B cell (primary cell): ENCODE measurements around the gene GCC2. TPM values are rescaled to one million over a fixed set of nuclear protein-coding genes. Genes with fewer than 3 reads are reported as not detected.
A peak's percentile ranks its signal among the peaks of the same experiment; 100 is the strongest.

ENCODE experiments used
- ATAC-seq: fragments of 200-7000 bp; cut with Tn5 transposase; one replicate; pipeline ENCODE4 v1.10.0; 2021; ENCODE audit warnings: low read depth, mild to moderate bottlenecking, moderate number of reproducible peaks, moderate library complexity
- CTCF ChIA-PET: fragments of 350-600 bp; sonication (Branson Sonifier 250); formaldehyde crosslinking; loops from one replicate; lab custom pipeline; 2021; ENCODE audit warnings: antibody characterized with exemption, inconsistent platforms; lab: Charles Lee
- POLR2A ChIA-PET: fragments of 350-600 bp; sonication (Branson Sonifier 250); formaldehyde crosslinking; loops from one replicate; lab custom pipeline; 2021; ENCODE audit warnings: antibody characterized with exemption; lab: Charles Lee
- DNase-seq: peaks from one replicate; pipeline ENCODE4 v3.0.0; 2013
- H2AFZ ChIP-seq: 2 replicates; pipeline ENCODE4 v1.6.1; 2012; ENCODE audit warnings: mild to moderate bottlenecking, low read depth, low read length; ENCODE audit not compliant: insufficient read depth, poor library complexity, severe bottlenecking
- H3K27ac ChIP-seq, 2 donors: 1 replicate in 1 of 2; 2 replicates in 1 of 2; pipeline ENCODE4 v1.5.1; 2012 to 2013; ENCODE audit warnings: low read length in 2 of 2, mild to moderate bottlenecking in 2 of 2, moderate library complexity in 1 of 2
- H3K27me3 ChIP-seq, 4 experiments: fragments of 200-600 bp in 1 of 4; sonication (generic) in 1 of 4; replicated peaks in 1 of 4; 1 replicate in 2 of 4; 2 replicates in 2 of 4; pipeline versions ENCODE4 v1.6.1 to v1.7.0; 2013 to 2016; ENCODE audit warnings: low read length in 3 of 4, mild to moderate bottlenecking in 2 of 4, mixed read lengths in 1 of 4, moderate library complexity in 1 of 4; ENCODE audit not compliant: insufficient read depth in 4 of 4, control insufficient read depth in 3 of 4; ENCODE audit errors: control extremely low read depth in 1 of 4
- H3K36me3 ChIP-seq, 2 experiments: replicated peaks in 1 of 2; 1 replicate in 1 of 2; 2 replicates in 1 of 2; pipeline versions ENCODE4 v1.6.1 to v1.7.1; 2013; ENCODE audit warnings: low read length in 1 of 2; ENCODE audit not compliant: insufficient read depth in 2 of 2, control insufficient read depth in 1 of 2; ENCODE audit errors: control extremely low read depth in 1 of 2, extremely low read depth in 1 of 2
- H3K4me1 ChIP-seq, 2 donors: fragments of 200-600 bp in 1 of 2; sonication (generic) in 1 of 2; 1 replicate in 1 of 2; 2 replicates in 1 of 2; pipeline versions ENCODE4 v1.5.1 to v1.6.1; 2013 to 2017; ENCODE audit warnings: low read length in 2 of 2; ENCODE audit not compliant: control insufficient read depth in 2 of 2, insufficient read depth in 2 of 2
- H3K4me2 ChIP-seq: replicated peaks from 2 replicates; pipeline ENCODE3; 2012; ENCODE audit warnings: mild to moderate bottlenecking, low read depth, low read length; ENCODE audit not compliant: poor library complexity, severe bottlenecking
- H3K4me3 ChIP-seq, 5 experiments: fragments of 200-600 bp in 1 of 5; sonication (generic) in 1 of 5; 1 replicate in 3 of 5; 2 replicates in 2 of 5; pipeline versions ENCODE4 v1.5.1 to v1.7.0; 2011 to 2016; ENCODE audit warnings: low read length in 4 of 5, mild to moderate bottlenecking in 4 of 5, low read depth in 2 of 5, control low read depth in 1 of 5, moderate library complexity in 1 of 5; ENCODE audit not compliant: insufficient read depth in 1 of 5; ENCODE audit errors: control extremely low read depth in 1 of 5, extremely low read depth in 1 of 5
- H3K79me2 ChIP-seq: fragments of 200-600 bp; sonication (generic); one replicate; pipeline ENCODE4 v1.6.0; 2016; ENCODE audit warnings: low read length; ENCODE audit not compliant: control insufficient read depth, insufficient read depth
- H3K9ac ChIP-seq: fragments of 200-600 bp; sonication (generic); 2 replicates; pipeline ENCODE4 v1.6.1; 2017; ENCODE audit warnings: mild to moderate bottlenecking, low read length, moderate library complexity
- H3K9me3 ChIP-seq, 3 donors: one replicate each; pipeline versions ENCODE4 v1.6.1 to v1.7.1; 2013; ENCODE audit warnings: low read length in 2 of 3; ENCODE audit not compliant: control insufficient read depth in 2 of 3, insufficient read depth in 1 of 3; ENCODE audit errors: control extremely low read depth in 1 of 3
- H4K20me1 ChIP-seq: 2 replicates; pipeline ENCODE4 v1.6.0; 2012; ENCODE audit warnings: mild to moderate bottlenecking, low read length; ENCODE audit not compliant: insufficient read depth, control insufficient read depth, poor library complexity, severe bottlenecking
- H3K27ac Mint-ChIP-seq: one replicate; pipeline ENCODE4 v1.8.0; 2021; ENCODE audit warnings: mixed read lengths
- H3K27me3 Mint-ChIP-seq: one replicate; pipeline ENCODE4 v1.8.0; 2021; ENCODE audit warnings: mixed read lengths
- H3K4me1 Mint-ChIP-seq: one replicate; pipeline ENCODE4 v1.8.0; 2021; ENCODE audit warnings: mixed read lengths
- H3K4me3 Mint-ChIP-seq: one replicate; pipeline ENCODE4 v1.8.0; 2021; ENCODE audit warnings: mixed read lengths
- H3K9me3 Mint-ChIP-seq: one replicate; pipeline ENCODE4 v1.8.0; 2022; ENCODE audit warnings: mixed read lengths; ENCODE audit not compliant: insufficient read depth
- EZH2 ChIP-seq: IDR thresholded peaks from 2 replicates; pipeline ENCODE4 v1.6.1; 2012; ENCODE audit warnings: borderline replicate concordance, low read depth, mild to moderate bottlenecking, moderate library complexity, low read length; ENCODE audit not compliant: insufficient read depth, poor library complexity, severe bottlenecking
- WGBS: methylation state at CpG from one replicate; pipeline ENCODE4 v1.1.5; 2013; ENCODE audit warnings: missing lambda C conversion rate; ENCODE audit not compliant: insufficient coverage; 5-methylcytosine and 5-hydroxymethylcytosine counted together
- intact Hi-C: fragments of 100-400 bp; cut with micrococcal nuclease; formaldehyde crosslinking; loops from one replicate; pipeline ENCODE4 v1.10.0; 2022
- polyA plus RNA-seq: library from polyadenylated mRNA; depleted of rRNA; stranded (reverse); fragments of >200 nt; gene quantifications from 2 replicates; pipeline ENCODE4 v1.2.3, GENCODE V29; 2012
- total RNA-seq, 2 donors: library from RNA; stranded (reverse); fragments of 120-200 nt in 1 of 2; gene quantifications; 1 replicate in 1 of 2; 2 replicates in 1 of 2; pipeline versions ENCODE4 v1.2.3 to v1.2.4, GENCODE V29; 2013 to 2022
- TF ChIP-seq, protein P1 (sequence below): fragments of 200-600 bp; IDR thresholded peaks from one replicate; pipeline ENCODE4 v1.8.0; 2022; ENCODE audit warnings: antibody characterized with exemption, mild to moderate bottlenecking

GCC2 gene
- total and polyA plus RNA-seq, 2 donors (not counting 1 experiment from before 2014, with no cell fraction given) = 12.3 to 87.9 TPM

DNA sequence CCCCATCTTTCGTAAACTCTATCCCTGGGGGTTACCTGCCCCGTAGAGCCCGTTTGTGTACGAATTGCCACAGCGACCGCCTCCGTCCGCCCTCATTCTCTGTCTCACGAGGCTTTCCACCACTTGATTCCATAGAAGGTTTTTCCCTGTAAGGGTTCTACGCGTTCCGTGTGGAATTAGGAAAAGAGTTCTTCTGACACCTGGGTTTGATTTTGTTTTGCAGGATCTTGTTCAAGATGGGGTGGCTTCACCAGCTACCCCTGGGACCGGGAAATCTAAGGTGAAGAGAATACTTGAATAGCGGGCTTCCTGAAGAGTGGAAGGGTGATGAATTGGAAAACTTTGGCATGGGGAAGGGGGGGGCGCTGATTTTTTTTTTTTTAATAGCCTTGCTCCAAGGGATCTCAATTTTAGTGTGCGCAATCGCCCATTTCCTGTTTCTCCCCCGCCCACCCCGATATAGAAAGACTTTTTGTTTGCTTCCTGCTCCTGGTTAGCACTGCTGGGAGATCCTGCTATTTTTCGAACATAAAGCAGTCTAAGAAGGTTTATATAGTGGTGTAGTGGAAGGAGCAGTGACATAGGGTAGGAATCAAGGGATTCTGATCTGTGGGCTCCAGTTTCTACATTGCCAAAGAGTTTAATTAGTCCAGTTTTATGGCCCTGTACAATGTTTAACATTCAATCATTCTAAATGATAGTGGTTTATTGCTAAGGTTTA, 564 bp downstream of the GCC2 start:
- peaks cover 43% of the 10 kb centered on the region for H3K4me1 Mint-ChIP-seq
- H3K9me3 Mint-ChIP-seq = no peaks in the 10 kb centered on the region
- Histone ChIP-seq H3K4me2 (peak overlapping the region; percentile 97), H4K20me1 (no peaks in the 10 kb centered on the region), H3K27ac (peak overlapping the region; percentile 94 to 98), H3K9ac (peak overlapping the region; percentile 99), H2AFZ (peak overlapping the region; percentile 94), H3K4me1 (peaks cover 19 to 20% of the 10 kb centered on the region in 2 donors), H3K36me3 (peaks cover 0 to 23% of the 10 kb centered on the region in 2 experiments), H3K4me3 (peak overlapping the region; percentile 87 to 99 (median 95)), H3K79me2 (peaks cover 26% of the 10 kb centered on the region), H3K9me3 (no peaks in the 10 kb centered on the region), H3K27me3 (no peaks in the 10 kb centered on the region)
- H3K4me3 Mint-ChIP-seq = peak overlapping the region; percentile 100
- DNase-seq = no peak
- no peaks in the 10 kb centered on the region for H3K27me3 Mint-ChIP-seq
- ChIA-PET POLR2A (interaction anchor here (0.7 to 1.5 kb wide), 3 partner anchors 8 to 84 kb away, joined by 4 to 5 read pairs (median 4); no protein-coding TSS in a partner anchor), CTCF (interaction anchor here (0.7 to 2.6 kb wide), 3 partner anchors 47 to 187 kb away, joined by 3 to 9 read pairs (median 5); partner anchors contain the start of gene LIMS1)
- TF ChIP-seq, protein P1, sequence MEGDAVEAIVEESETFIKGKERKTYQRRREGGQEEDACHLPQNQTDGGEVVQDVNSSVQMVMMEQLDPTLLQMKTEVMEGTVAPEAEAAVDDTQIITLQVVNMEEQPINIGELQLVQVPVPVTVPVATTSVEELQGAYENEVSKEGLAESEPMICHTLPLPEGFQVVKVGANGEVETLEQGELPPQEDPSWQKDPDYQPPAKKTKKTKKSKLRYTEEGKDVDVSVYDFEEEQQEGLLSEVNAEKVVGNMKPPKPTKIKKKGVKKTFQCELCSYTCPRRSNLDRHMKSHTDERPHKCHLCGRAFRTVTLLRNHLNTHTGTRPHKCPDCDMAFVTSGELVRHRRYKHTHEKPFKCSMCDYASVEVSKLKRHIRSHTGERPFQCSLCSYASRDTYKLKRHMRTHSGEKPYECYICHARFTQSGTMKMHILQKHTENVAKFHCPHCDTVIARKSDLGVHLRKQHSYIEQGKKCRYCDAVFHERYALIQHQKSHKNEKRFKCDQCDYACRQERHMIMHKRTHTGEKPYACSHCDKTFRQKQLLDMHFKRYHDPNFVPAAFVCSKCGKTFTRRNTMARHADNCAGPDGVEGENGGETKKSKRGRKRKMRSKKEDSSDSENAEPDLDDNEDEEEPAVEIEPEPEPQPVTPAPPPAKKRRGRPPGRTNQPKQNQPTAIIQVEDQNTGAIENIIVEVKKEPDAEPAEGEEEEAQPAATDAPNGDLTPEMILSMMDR = no peak
- TF ChIP-seq EZH2 = no peak
- WGBS = 0% methylated on average over 8 of the region's 20 CpGs
- peak overlapping the region; percentile 98 for H3K27ac Mint-ChIP-seq
- intact Hi-C loops = loop anchor here (1.0 to 2.0 kb wide), 4 partner anchors 85 to 337 kb away; partner anchors contain the start of genes CCDC138, LIMS1 and RANBP2
- ATAC-seq = no peak

DNA sequence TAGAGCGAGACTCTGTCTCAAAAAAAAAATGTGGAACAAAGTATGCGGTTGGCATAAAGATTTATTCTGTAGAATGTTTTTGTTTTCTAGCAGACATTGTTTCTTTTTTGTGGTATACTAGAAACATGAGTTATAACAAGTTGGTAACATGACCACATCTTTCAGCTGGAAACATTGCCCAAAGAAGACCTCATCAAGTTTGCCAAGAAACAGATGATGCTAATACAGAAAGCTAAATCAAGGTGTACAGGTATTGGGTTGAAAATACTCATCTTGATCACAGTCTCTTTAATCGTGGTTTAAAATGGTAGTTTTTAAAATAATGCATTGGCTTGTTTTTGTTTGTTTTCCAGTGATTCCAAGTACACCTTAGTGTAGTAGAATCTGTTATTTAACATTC, 1.9 kb downstream of the GCC2 start:
- Mint-ChIP-seq H3K9me3 (no peaks in the 10 kb centered on the region), H3K27me3 (no peaks in the 10 kb centered on the region), H3K27ac (no peak overlapping the region), H3K4me3 (no peak overlapping the region), H3K4me1 (peaks cover 43% of the 10 kb centered on the region)
- DNase-seq (no peak), ATAC-seq (no peak)
- Histone ChIP-seq H3K4me1 (peaks cover 19 to 20% of the 10 kb centered on the region in 2 donors), H3K36me3 (peaks cover 0 to 35% of the 10 kb centered on the region in 2 experiments), H3K9me3 (no peaks in the 10 kb centered on the region), H4K20me1 (no peaks in the 10 kb centered on the region), H3K9ac (no peak overlapping the region), H2AFZ (no peak overlapping the region), H3K4me3 (no peak overlapping the region), H3K79me2 (peaks cover 35% of the 10 kb centered on the region), H3K27me3 (no peaks in the 10 kb centered on the region), H3K4me2 (no peak overlapping the region), H3K27ac (peak overlapping the region in 1 of 2 donors; percentile 31)
- ChIA-PET POLR2A (no interaction called here), CTCF (interaction anchor here (0.6 to 0.7 kb wide), 2 partner anchors 15 to 100 kb away, joined by 3 read pairs; no protein-coding TSS in a partner anchor)
- intact Hi-C loops = no loop called here
- TF ChIP-seq EZH2 = no peak
- TF ChIP-seq, protein P1 = no peak
- 100% methylated on average over 2 of the region's 3 CpGs for WGBS
